Mammary epithelial cell (primary cell): Measurements from ENCODE around the gene MAS1L.

Experiments
- CTCF ChIP-seq, 2 donors: IDR thresholded peaks in 1 of 2; conservative IDR thresholded peaks in 1 of 2; 2 replicates each; pipeline ENCODE4 v1.5.1; 2011 to 2012; ENCODE audit warnings: inconsistent platforms in 2 of 2, low read length in 2 of 2, mild to moderate bottlenecking in 2 of 2, control low read depth in 1 of 2, low read depth in 1 of 2; ENCODE audit not compliant: insufficient read depth in 1 of 2; ENCODE audit errors: extremely low read depth in 1 of 2
- EZH2 ChIP-seq: IDR thresholded peaks from 2 replicates; pipeline ENCODE4 v1.6.1; 2012; ENCODE audit warnings: low read length, inconsistent platforms, borderline replicate concordance

- no peak for TF ChIP-seq CTCF (conservative IDR thresholded peaks at IDR 0.05 in 1 of 2, IDR thresholded peaks at IDR 0.05 in 1 of 2; ENCODE audit: extremely low read depth in 1 of 2, insufficient read depth in 1 of 2, low read depth in 1 of 2, low read length in 2 of 2)
- TF ChIP-seq EZH2, result no peak
These were observed 43.0 kb upstream of the MAS1L start for GRCh38 chr6:29530671-29531310.
